Uterine smooth muscle cell (primary cell): Measurements from ENCODE around the gene VBP1. TPM values are rescaled to one million over a fixed set of nuclear protein-coding genes. Genes with fewer than 3 reads are reported as not detected.

ENCODE experiments used
- total RNA-seq: library from RNA; depleted of rRNA; stranded (reverse); fragments of >200 nt; gene quantifications from 2 replicates; pipeline ENCODE4 v1.2.3, GENCODE V29; 2014

VBP1 gene, protein sequence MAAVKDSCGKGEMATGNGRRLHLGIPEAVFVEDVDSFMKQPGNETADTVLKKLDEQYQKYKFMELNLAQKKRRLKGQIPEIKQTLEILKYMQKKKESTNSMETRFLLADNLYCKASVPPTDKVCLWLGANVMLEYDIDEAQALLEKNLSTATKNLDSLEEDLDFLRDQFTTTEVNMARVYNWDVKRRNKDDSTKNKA
- total RNA-seq = 70.5 and 111 TPM in 2 replicates

DNA sequence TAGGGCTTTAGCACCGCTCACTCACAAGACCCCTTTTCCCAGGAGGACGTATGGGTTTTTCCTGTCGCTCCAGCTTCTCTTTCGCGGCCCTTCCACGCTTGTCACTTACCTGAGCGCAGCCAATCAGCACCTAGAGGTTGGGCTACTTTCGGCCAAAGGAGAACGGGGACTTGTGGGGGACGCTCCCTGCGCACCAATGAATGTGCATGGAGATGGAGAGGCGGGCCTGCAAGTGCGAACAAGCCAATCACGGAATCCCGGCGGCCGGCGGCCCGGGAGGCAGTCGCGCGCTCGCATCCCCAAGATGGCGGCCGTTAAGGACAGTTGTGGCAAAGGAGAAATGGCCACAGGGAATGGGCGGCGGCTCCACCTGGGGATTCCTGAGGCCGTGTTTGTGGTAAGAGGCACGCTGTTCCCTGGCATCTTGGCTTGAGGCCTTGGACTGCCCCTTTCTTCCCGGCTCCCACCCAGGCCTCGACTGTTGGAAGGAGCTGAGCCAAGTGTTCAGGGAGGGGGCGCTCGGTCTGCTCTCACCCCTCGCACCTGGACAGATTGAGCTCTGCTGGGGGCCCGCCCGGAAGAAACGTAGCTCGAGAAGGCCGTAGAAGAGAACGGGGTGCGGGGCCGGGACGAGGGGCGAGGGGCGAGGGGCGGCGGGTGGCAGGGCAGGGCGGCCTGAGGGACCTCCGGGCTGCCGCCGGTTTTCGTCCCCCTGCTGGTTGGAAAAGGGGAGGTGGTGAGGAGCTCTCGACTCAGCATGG, at the start of gene VBP1:
TSS of gene VBP1 (plus strand) at position 282 of the 761 bp plus-strand sequence. CDS start at position 305, 23 bp downstream.

GRCh38 chrX:155263854-155264628, 47.8 kb downstream of the VBP1 start, which contains the start of gene RAB39B:
Gene RAB39B (minus strand): TSS chrX:155264491. CDS start chrX:155264288, 203 bp downstream.

Other genes with a start within 250 kb of the VBP1 start
- gene F8, start 193.7 kb upstream of the VBP1 start, total RNA-seq = 2.1 TPM in 2 replicates
- gene FUNDC2, start 189.6 kb upstream of the VBP1 start, total RNA-seq = 28.5 and 35.3 TPM in 2 replicates
- gene CMC4, start 145.3 kb upstream of the VBP1 start, total RNA-seq = 8.3 and 10.5 TPM in 2 replicates
- 1.3 and 4.0 TPM in 2 replicates for gene MTCP1, start 145.3 kb upstream of the VBP1 start, total RNA-seq
- 14.4 and 19.6 TPM in 2 replicates for gene BRCC3, start 145.0 kb upstream of the VBP1 start, total RNA-seq
- gene RAB39B, start 48.0 kb downstream of the VBP1 start, total RNA-seq = 2.4 and 5.7 TPM in 2 replicates
- 6.2 and 12.1 TPM in 2 replicates for gene CLIC2, start 118.2 kb downstream of the VBP1 start, total RNA-seq
- not detected in 2 replicates for gene F8A2, start 165.6 kb downstream of the VBP1 start, total RNA-seq
- 2.5 TPM in 1 of 2 replicates, not detected in the other for gene F8A3, start 242.2 kb downstream of the VBP1 start, total RNA-seq